HUES48 (cell line): ENCODE data around the gene MTCL3.

Source experiments
- H3K27ac ChIP-seq: one replicate; pipeline ENCODE4 v1.7.0; 2013; ENCODE audit warnings: low read depth, low read length, inconsistent platforms
- H3K27me3 ChIP-seq: 2 replicates; pipeline ENCODE4 v1.6.1; 2013; ENCODE audit warnings: mild to moderate bottlenecking, low read length; ENCODE audit not compliant: control insufficient read depth, insufficient read depth
- H3K36me3 ChIP-seq: 2 replicates; pipeline ENCODE4 v1.6.1; 2013; ENCODE audit warnings: low read length; ENCODE audit not compliant: control insufficient read depth, insufficient read depth
- H3K4me1 ChIP-seq: 2 replicates; pipeline ENCODE4 v1.6.1; 2013; ENCODE audit warnings: mild to moderate bottlenecking, low read length; ENCODE audit not compliant: control insufficient read depth, insufficient read depth
- H3K4me3 ChIP-seq: 2 replicates; pipeline ENCODE4 v1.5.1; 2013; ENCODE audit warnings: mild to moderate bottlenecking, low read depth, low read length
- H3K9ac ChIP-seq: 2 replicates; pipeline ENCODE4 v1.6.1; 2013; ENCODE audit warnings: mild to moderate bottlenecking, low read depth, low read length, moderate library complexity
- H3K9me3 ChIP-seq: 2 replicates; pipeline ENCODE4 v1.6.1; 2013; ENCODE audit warnings: low read length; ENCODE audit not compliant: control insufficient read depth, insufficient read depth

MTCL3 gene

GRCh38 chr6:127515234-127515793, 3.8 kb downstream of the MTCL3 start:
- peak overlapping the region; percentile 31; the same call in 1 of the 2 replicates for H3K9ac ChIP-seq
- H3K36me3 ChIP-seq = peaks cover 34% of the 10 kb centered on the region
- peaks cover 39% of the 10 kb centered on the region for H3K27me3 ChIP-seq
- H3K4me1 ChIP-seq = peaks cover 15% of the 10 kb centered on the region
- peak overlapping the region; percentile 74 for H3K27ac ChIP-seq
- no peaks in the 10 kb centered on the region for H3K9me3 ChIP-seq
- peak overlapping the region; percentile 81 for H3K4me3 ChIP-seq

GRCh38 chr6:127514773-127515227, 4.3 kb downstream of the MTCL3 start:
- H3K4me1 ChIP-seq = peaks cover 13% of the 10 kb centered on the region
- peak overlapping the region; percentile 81 for H3K4me3 ChIP-seq
- no peaks in the 10 kb centered on the region for H3K9me3 ChIP-seq
- peaks cover 39% of the 10 kb centered on the region for H3K36me3 ChIP-seq
- H3K27me3 ChIP-seq = peaks cover 39% of the 10 kb centered on the region
- H3K27ac ChIP-seq = no peak overlapping the region
- no peak overlapping the region for H3K9ac ChIP-seq

GRCh38 chr6:127514179-127514772, 4.9 kb downstream of the MTCL3 start:
- H3K27me3 ChIP-seq = peaks cover 39% of the 10 kb centered on the region
- H3K4me1 ChIP-seq = peaks cover 12% of the 10 kb centered on the region
- peaks cover 44% of the 10 kb centered on the region for H3K36me3 ChIP-seq
- H3K9me3 ChIP-seq = no peaks in the 10 kb centered on the region
- no peak overlapping the region for H3K9ac ChIP-seq
- H3K27ac ChIP-seq = no peak overlapping the region
- peak overlapping the region; percentile 81 for H3K4me3 ChIP-seq

- peaks cover 12% of the 10 kb centered on the region for H3K4me1 ChIP-seq
- peaks cover 38% of the 10 kb centered on the region for H3K27me3 ChIP-seq
- no peak overlapping the region for H3K4me3 ChIP-seq
- H3K9ac ChIP-seq = no peak overlapping the region
- H3K36me3 ChIP-seq = peaks cover 49% of the 10 kb centered on the region
- no peak overlapping the region for H3K27ac ChIP-seq
- H3K9me3 ChIP-seq = no peaks in the 10 kb centered on the region
Observed at GRCh38 chr6:127513425-127513824, 5.7 kb downstream of the MTCL3 start.

GRCh38 chr6:127510876-127511275, 8.3 kb downstream of the MTCL3 start:
- peaks cover 23% of the 10 kb centered on the region for H3K27me3 ChIP-seq
- no peak overlapping the region for H3K27ac ChIP-seq
- H3K9me3 ChIP-seq = no peaks in the 10 kb centered on the region
- no peak overlapping the region for H3K9ac ChIP-seq
- H3K4me3 ChIP-seq = no peak overlapping the region
- peaks cover 52% of the 10 kb centered on the region for H3K36me3 ChIP-seq
- H3K4me1 ChIP-seq = peaks cover 3% of the 10 kb centered on the region

GRCh38 chr6:127506894-127507293, 12.2 kb downstream of the MTCL3 start:
- H3K4me3 ChIP-seq = no peak overlapping the region

GRCh38 chr6:127503022-127503421, 16.1 kb downstream of the MTCL3 start:
- H3K9me3 ChIP-seq = no peaks in the 10 kb centered on the region
- no peak overlapping the region for H3K9ac ChIP-seq
- peaks cover 3% of the 10 kb centered on the region; the same call in 1 of the 2 replicates for H3K36me3 ChIP-seq
- no peak overlapping the region for H3K27ac ChIP-seq
- no peak overlapping the region for H3K4me3 ChIP-seq
- no peaks in the 10 kb centered on the region for H3K4me1 ChIP-seq
- no peaks in the 10 kb centered on the region for H3K27me3 ChIP-seq

More at GRCh38 chr6:127506894-127507293, 12.2 kb downstream of the MTCL3 start:
- H3K36me3 ChIP-seq = peaks cover 33% of the 10 kb centered on the region
- H3K4me1 ChIP-seq = no peaks in the 10 kb centered on the region
- H3K9ac ChIP-seq = no peak overlapping the region
- no peak overlapping the region for H3K27ac ChIP-seq
- H3K27me3 ChIP-seq = no peaks in the 10 kb centered on the region
- no peaks in the 10 kb centered on the region for H3K9me3 ChIP-seq

- H3K27me3 ChIP-seq = no peaks in the 10 kb centered on the region
- no peak overlapping the region for H3K4me3 ChIP-seq
- no peak overlapping the region for H3K9ac ChIP-seq
- no peaks in the 10 kb centered on the region for H3K9me3 ChIP-seq
- no peaks in the 10 kb centered on the region for H3K4me1 ChIP-seq
- no peak overlapping the region for H3K27ac ChIP-seq
- no peaks in the 10 kb centered on the region for H3K36me3 ChIP-seq
Observed at GRCh38 chr6:127497410-127497809, 21.7 kb downstream of the MTCL3 start.

GRCh38 chr6:127496471-127496870, 22.7 kb downstream of the MTCL3 start:
- Histone ChIP-seq H3K36me3 (no peaks in the 10 kb centered on the region), H3K27ac (no peak overlapping the region), H3K4me1 (no peaks in the 10 kb centered on the region), H3K27me3 (no peaks in the 10 kb centered on the region), H3K9ac (no peak overlapping the region), H3K9me3 (no peaks in the 10 kb centered on the region), H3K4me3 (no peak overlapping the region)

- H3K27me3 ChIP-seq = no peaks in the 10 kb centered on the region
- H3K4me1 ChIP-seq = no peaks in the 10 kb centered on the region
- H3K9me3 ChIP-seq = no peaks in the 10 kb centered on the region
Observed at GRCh38 chr6:127494240-127494767, 24.8 kb downstream of the MTCL3 start.

GRCh38 chr6:127489248-127489647, 29.9 kb downstream of the MTCL3 start:
- Histone ChIP-seq H3K27me3 (no peaks in the 10 kb centered on the region), H3K36me3 (peaks cover 7% of the 10 kb centered on the region), H3K4me1 (peaks cover 41% of the 10 kb centered on the region), H3K27ac (no peak overlapping the region), H3K9me3 (no peaks in the 10 kb centered on the region), H3K9ac (no peak overlapping the region), H3K4me3 (no peak overlapping the region)

More at GRCh38 chr6:127494240-127494767, 24.8 kb downstream of the MTCL3 start:
- no peak overlapping the region for H3K9ac ChIP-seq
- no peak overlapping the region for H3K4me3 ChIP-seq
- peaks cover 7% of the 10 kb centered on the region for H3K36me3 ChIP-seq
- no peak overlapping the region for H3K27ac ChIP-seq
